ENCODE data around the gene HSPD1. TPM values are rescaled to one million over a fixed set of nuclear protein-coding genes. Genes with fewer than 3 reads are reported as not detected.

The HSPD1 gene
- total and polyA plus RNA-seq, 9 of the 15 experiments (the other 6 are each of a cell fraction or from before 2014, with no cell fraction given) = 398 to 1,014 (median 622) TPM

GRCh38 chr2:197453123-197453913 lies 46.3 kb downstream of the HSPD1 start, which contains the start of gene COQ10B (continued):
- TF ChIP-seq SPI1 (IDR thresholded peaks at IDR 0.05; ENCODE audit: borderline replicate concordance, low read depth, low read length) = no peak
- TF ChIP-seq PHB2 (IDR thresholded peaks at IDR 0.05; ENCODE audit: low read depth) = no peak
- TF ChIP-seq ZNF316 (IDR thresholded peaks at IDR 0.05) = no peak
- TF ChIP-seq RBBP5 (IDR thresholded peaks at IDR 0.05; ENCODE audit: borderline replicate concordance, insufficient read depth, low read length, poor library complexity, severe bottlenecking) = peak; percentile 65
- TF ChIP-seq TAF1 (IDR thresholded peaks at IDR 0.05; ENCODE audit: control insufficient read depth, extremely low read depth, insufficient read depth, low read length, severe bottlenecking) = peak; percentile 67
- TF ChIP-seq ZNF507 (tag; conservative IDR thresholded peaks at IDR 0.05) = no peak
- no peak for TF ChIP-seq ZNF354B (CRISPR knock-in tag; IDR thresholded peaks at IDR 0.05)
- no peak for TF ChIP-seq ZNF695 (CRISPR knock-in tag; IDR thresholded peaks at IDR 0.05)
- no peak for TF ChIP-seq ZSCAN32 (CRISPR knock-in tag; IDR thresholded peaks at IDR 0.05)
- TF ChIP-seq SP1 (CRISPR knock-in tag; IDR thresholded peaks at IDR 0.05) = peak; percentile 89
- TF ChIP-seq ESRRB (CRISPR knock-in tag; IDR thresholded peaks at IDR 0.05; ENCODE audit: borderline replicate concordance) = no peak
- peak; percentile 80 for TF ChIP-seq POLR2B (IDR thresholded peaks at IDR 0.05; ENCODE audit: low read depth, partially characterized antibody)
- no peak for TF ChIP-seq TFE3 (CRISPR knock-in tag; IDR thresholded peaks at IDR 0.05)
- no peak for TF ChIP-seq PURB (CRISPR knock-in tag; IDR thresholded peaks at IDR 0.05; ENCODE audit: low read depth)
- TF ChIP-seq GABPB1 (CRISPR knock-in tag; IDR thresholded peaks at IDR 0.05) = peak; percentile 79
- TF ChIP-seq SLC30A9 (CRISPR knock-in tag; IDR thresholded peaks at IDR 0.05) = no peak
- peak; percentile 99 for TF ChIP-seq RBFOX2 (IDR thresholded peaks at IDR 0.05; ENCODE audit: low read depth, low read length)
- TF ChIP-seq ZNF589 (CRISPR knock-in tag; IDR thresholded peaks at IDR 0.05; ENCODE audit: low read depth) = 0 out of 2 replicates have a peak, but pooled peaks have one; percentile 61
- TF ChIP-seq OTX1 (CRISPR knock-in tag; IDR thresholded peaks at IDR 0.05) = peak; percentile 68; the same call in 1 of the 2 replicates
- no peak for TF ChIP-seq ZKSCAN3 (CRISPR knock-in tag; IDR thresholded peaks at IDR 0.05)
- TF ChIP-seq EHMT2 (IDR thresholded peaks at IDR 0.05) = no peak
- TF ChIP-seq KDM1A (IDR thresholded peaks at IDR 0.05) = no peak
- no peak for TF ChIP-seq MYNN (IDR thresholded peaks at IDR 0.05)
- TF ChIP-seq MYNN (CRISPR knock-in tag; IDR thresholded peaks at IDR 0.05) = no peak
- TF ChIP-seq CSDE1 (IDR thresholded peaks at IDR 0.05) = 0 out of 4 replicates have a peak, but pooled peaks of 1 of the 2 experiments have one; percentile 40
- TF ChIP-seq ZFPM2 (CRISPR knock-in tag; IDR thresholded peaks at IDR 0.05) = no peak
- TF ChIP-seq ESRRA (IDR thresholded peaks at IDR 0.05; ENCODE audit: borderline replicate concordance, low read depth) = no peak
- 0 out of 2 replicates have a peak, but pooled peaks have one; percentile 21 for TF ChIP-seq ZBTB12 (CRISPR knock-in tag; IDR thresholded peaks at IDR 0.05)
- no peak for TF ChIP-seq NONO (IDR thresholded peaks at IDR 0.05; ENCODE audit: low read depth in 2 of 2, low read length in 1 of 2)
- no peak for TF ChIP-seq HNRNPUL1 (IDR thresholded peaks at IDR 0.05; ENCODE audit: low read length)

Measured in K562 (cell line).